PFSK-1 (cell line): ENCODE measurements around the gene TESK2.

ENCODE experiments used
- SIN3A ChIP-seq: IDR thresholded peaks from 2 replicates; pipeline ENCODE4 v1.6.1; 2012; ENCODE audit warnings: mild to moderate bottlenecking, low read length, moderate library complexity, borderline replicate concordance; ENCODE audit not compliant: insufficient read depth
- TAF1 ChIP-seq: IDR thresholded peaks from 2 replicates; pipeline ENCODE4 v1.6.1; 2012; ENCODE audit warnings: low read length, control low read depth, borderline replicate concordance; ENCODE audit not compliant: insufficient read depth
- TF ChIP-seq, protein P1 (sequence below), 2 experiments: IDR thresholded peaks; 2 replicates each; pipeline versions ENCODE4 v1.6.1 to v1.8.0; 2011 to 2012; ENCODE audit warnings: low read depth in 2 of 2, low read length in 2 of 2, control low read depth in 1 of 2, inconsistent platforms in 1 of 2, mild to moderate bottlenecking in 1 of 2, moderate library complexity in 1 of 2; ENCODE audit not compliant: insufficient read depth in 1 of 2

DNA sequence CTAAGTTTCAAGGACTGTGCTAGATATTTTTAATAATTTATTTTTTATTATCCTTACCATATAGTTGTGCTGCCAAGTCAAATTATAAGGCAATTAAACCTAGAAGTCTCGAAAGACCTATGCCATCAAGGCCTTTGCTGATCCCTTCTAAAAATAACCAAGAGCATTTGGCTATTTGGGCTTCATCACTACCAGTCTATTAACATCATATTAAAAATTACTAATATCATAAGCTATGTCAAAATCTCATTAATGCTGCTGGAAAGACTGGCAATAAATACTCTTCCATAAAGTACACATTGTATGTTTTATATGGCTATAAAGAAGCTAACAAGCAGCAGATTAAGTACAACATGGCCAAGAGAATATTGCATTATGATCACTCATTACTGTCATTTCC lies 107.8 kb downstream of the TESK2 start:
- TF ChIP-seq, protein P1, sequence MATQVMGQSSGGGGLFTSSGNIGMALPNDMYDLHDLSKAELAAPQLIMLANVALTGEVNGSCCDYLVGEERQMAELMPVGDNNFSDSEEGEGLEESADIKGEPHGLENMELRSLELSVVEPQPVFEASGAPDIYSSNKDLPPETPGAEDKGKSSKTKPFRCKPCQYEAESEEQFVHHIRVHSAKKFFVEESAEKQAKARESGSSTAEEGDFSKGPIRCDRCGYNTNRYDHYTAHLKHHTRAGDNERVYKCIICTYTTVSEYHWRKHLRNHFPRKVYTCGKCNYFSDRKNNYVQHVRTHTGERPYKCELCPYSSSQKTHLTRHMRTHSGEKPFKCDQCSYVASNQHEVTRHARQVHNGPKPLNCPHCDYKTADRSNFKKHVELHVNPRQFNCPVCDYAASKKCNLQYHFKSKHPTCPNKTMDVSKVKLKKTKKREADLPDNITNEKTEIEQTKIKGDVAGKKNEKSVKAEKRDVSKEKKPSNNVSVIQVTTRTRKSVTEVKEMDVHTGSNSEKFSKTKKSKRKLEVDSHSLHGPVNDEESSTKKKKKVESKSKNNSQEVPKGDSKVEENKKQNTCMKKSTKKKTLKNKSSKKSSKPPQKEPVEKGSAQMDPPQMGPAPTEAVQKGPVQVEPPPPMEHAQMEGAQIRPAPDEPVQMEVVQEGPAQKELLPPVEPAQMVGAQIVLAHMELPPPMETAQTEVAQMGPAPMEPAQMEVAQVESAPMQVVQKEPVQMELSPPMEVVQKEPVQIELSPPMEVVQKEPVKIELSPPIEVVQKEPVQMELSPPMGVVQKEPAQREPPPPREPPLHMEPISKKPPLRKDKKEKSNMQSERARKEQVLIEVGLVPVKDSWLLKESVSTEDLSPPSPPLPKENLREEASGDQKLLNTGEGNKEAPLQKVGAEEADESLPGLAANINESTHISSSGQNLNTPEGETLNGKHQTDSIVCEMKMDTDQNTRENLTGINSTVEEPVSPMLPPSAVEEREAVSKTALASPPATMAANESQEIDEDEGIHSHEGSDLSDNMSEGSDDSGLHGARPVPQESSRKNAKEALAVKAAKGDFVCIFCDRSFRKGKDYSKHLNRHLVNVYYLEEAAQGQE (IDR thresholded peaks at IDR 0.05; ENCODE audit: insufficient read depth in 1 of 2, low read depth in 2 of 2, low read length in 2 of 2): no peak
- TF ChIP-seq SIN3A (no peak), TAF1 (no peak)
